IMR-90 (cell line): ENCODE data around the gene OGA.

Source experiments
- MXI1 ChIP-seq: IDR thresholded peaks from 2 replicates; pipeline ENCODE4 v1.6.1; 2012; ENCODE audit warnings: low read depth, mild to moderate bottlenecking, low read length, moderate library complexity, borderline replicate concordance
- RCOR1 ChIP-seq: IDR thresholded peaks from 2 replicates; pipeline ENCODE4 v1.6.1; 2012; ENCODE audit warnings: mild to moderate bottlenecking, low read length, improper control_type of control experiment; ENCODE audit not compliant: insufficient replicate concordance
- RFX5 ChIP-seq: IDR thresholded peaks from 2 replicates; pipeline ENCODE4 v1.8.0; 2012; ENCODE audit warnings: low read depth, mild to moderate bottlenecking, low read length, moderate library complexity
- SMC3 ChIP-seq: fragments of 150-350 bp; IDR thresholded peaks from 2 replicates; pipeline ENCODE4 v1.6.1; 2016; ENCODE audit warnings: low read depth, mild to moderate bottlenecking, antibody characterized with exemption, low read length, moderate library complexity
- TF ChIP-seq, protein P1 (sequence below): conservative IDR thresholded peaks from 2 replicates; pipeline ENCODE4 v1.5.1; 2012; ENCODE audit warnings: mild to moderate bottlenecking, low read depth, low read length, improper control_type of control experiment

DNA sequence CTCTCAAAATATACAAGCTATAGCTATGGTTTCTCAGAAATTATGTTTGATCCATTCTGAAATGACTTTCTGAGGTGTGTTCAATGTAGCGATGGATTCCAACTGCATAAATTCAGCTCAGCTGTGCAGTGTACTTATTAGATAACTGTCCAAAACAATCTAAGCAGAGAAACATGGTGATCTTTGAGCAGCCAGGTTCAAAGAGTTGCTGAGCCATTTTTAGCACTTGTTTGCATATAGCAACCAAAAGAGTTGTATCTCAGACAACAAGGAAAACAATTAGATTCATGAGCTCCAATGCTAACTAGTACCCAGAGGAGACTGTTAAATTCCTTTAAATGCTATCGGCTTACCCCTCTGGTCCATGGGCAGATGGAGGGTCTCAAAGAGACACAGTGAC, 41.3 kb upstream of the OGA start:
- TF ChIP-seq, protein P1, sequence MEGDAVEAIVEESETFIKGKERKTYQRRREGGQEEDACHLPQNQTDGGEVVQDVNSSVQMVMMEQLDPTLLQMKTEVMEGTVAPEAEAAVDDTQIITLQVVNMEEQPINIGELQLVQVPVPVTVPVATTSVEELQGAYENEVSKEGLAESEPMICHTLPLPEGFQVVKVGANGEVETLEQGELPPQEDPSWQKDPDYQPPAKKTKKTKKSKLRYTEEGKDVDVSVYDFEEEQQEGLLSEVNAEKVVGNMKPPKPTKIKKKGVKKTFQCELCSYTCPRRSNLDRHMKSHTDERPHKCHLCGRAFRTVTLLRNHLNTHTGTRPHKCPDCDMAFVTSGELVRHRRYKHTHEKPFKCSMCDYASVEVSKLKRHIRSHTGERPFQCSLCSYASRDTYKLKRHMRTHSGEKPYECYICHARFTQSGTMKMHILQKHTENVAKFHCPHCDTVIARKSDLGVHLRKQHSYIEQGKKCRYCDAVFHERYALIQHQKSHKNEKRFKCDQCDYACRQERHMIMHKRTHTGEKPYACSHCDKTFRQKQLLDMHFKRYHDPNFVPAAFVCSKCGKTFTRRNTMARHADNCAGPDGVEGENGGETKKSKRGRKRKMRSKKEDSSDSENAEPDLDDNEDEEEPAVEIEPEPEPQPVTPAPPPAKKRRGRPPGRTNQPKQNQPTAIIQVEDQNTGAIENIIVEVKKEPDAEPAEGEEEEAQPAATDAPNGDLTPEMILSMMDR: no peak
- no peak for TF ChIP-seq SMC3
- no peak for TF ChIP-seq MXI1
- no peak for TF ChIP-seq RFX5
- no peak for TF ChIP-seq RCOR1
